Measurements from ENCODE around the gene CHL1.

CHL1 gene

GRCh38 chr3:396293-396692, 199.7 kb downstream of the CHL1 start:
- H2AK5ac ChIP-seq (ENCODE audit: low read length) = no peak overlapping the region
- H3K9me3 ChIP-seq (ENCODE audit: insufficient read depth, low read depth, low read length) = no peaks in the 10 kb centered on the region
- no peaks in the 10 kb centered on the region for H3K4me1 ChIP-seq (ENCODE audit: control insufficient read depth in 1 of 2, insufficient read depth in 2 of 2, low read length in 2 of 2)
- H3K79me2 ChIP-seq (ENCODE audit: control insufficient read depth, insufficient read depth, low read length, poor library complexity) = no peaks in the 10 kb centered on the region
- no CpG with 5 or more reads among the region's 3 CpGs for WGBS (ENCODE audit: extremely low coverage, insufficient coverage, insufficient read length)
- no peaks in the 10 kb centered on the region for H3K27me3 ChIP-seq (ENCODE audit: insufficient read depth, low read length)
- no peak overlapping the region for H3K4me3 ChIP-seq (ENCODE audit: low read depth, low read length)
- no peaks in the 10 kb centered on the region for H3K36me3 ChIP-seq (ENCODE audit: control insufficient read depth in 1 of 2, insufficient read depth in 2 of 2, low read length in 2 of 2)
- no peak overlapping the region for H2BK12ac ChIP-seq (ENCODE audit: low read length)
- no peak overlapping the region for H3K27ac ChIP-seq (ENCODE audit: low read depth, low read length)
- H3K23ac ChIP-seq (ENCODE audit: low read length) = no peak overlapping the region
- no peak overlapping the region for H3K9ac ChIP-seq (ENCODE audit: low read length)
- H2BK120ac ChIP-seq (ENCODE audit: insufficient read depth, low read length, poor library complexity) = no peak overlapping the region
- no peak overlapping the region for H2AFZ ChIP-seq (ENCODE audit: insufficient read depth, low read length, poor library complexity)
- no peak overlapping the region for H3K18ac ChIP-seq (ENCODE audit: low read length)
- peak in 1 of 2 donors; percentile 21 for DNase-seq
- H3K4me2 ChIP-seq (ENCODE audit: low read length) = no peak overlapping the region
- no peak overlapping the region for H3K14ac ChIP-seq (ENCODE audit: low read length)
- H3K79me1 ChIP-seq (ENCODE audit: low read length) = no peaks in the 10 kb centered on the region
- no peak overlapping the region for H4K12ac ChIP-seq (ENCODE audit: low read depth, low read length)
- no peak overlapping the region for H3K4ac ChIP-seq (ENCODE audit: low read depth, low read length)
- no peak overlapping the region for H2BK5ac ChIP-seq (ENCODE audit: low read depth, low read length, poor library complexity)
- no peak overlapping the region for H4K8ac ChIP-seq (ENCODE audit: low read depth, low read length)
- no peak overlapping the region for H4K91ac ChIP-seq (ENCODE audit: low read depth, low read length)

GRCh38 chr3:399647-400046, 203.1 kb downstream of the CHL1 start:
- Histone ChIP-seq H3K27ac (ENCODE audit: low read depth, low read length) (no peak overlapping the region), H4K12ac (ENCODE audit: low read depth, low read length) (no peak overlapping the region), H3K14ac (ENCODE audit: low read length) (no peak overlapping the region), H2AFZ (ENCODE audit: insufficient read depth, low read length, poor library complexity) (no peak overlapping the region), H2BK12ac (ENCODE audit: low read length) (no peak overlapping the region), H3K9me3 (ENCODE audit: insufficient read depth, low read depth, low read length) (no peaks in the 10 kb centered on the region), H3K4ac (ENCODE audit: low read depth, low read length) (no peak overlapping the region), H4K91ac (ENCODE audit: low read depth, low read length) (no peak overlapping the region), H3K4me1 (ENCODE audit: control insufficient read depth in 1 of 2, insufficient read depth in 2 of 2, low read length in 2 of 2) (no peaks in the 10 kb centered on the region), H3K4me3 (ENCODE audit: low read depth, low read length) (no peak overlapping the region), H2AK5ac (ENCODE audit: low read length) (no peak overlapping the region), H3K36me3 (ENCODE audit: control insufficient read depth in 1 of 2, insufficient read depth in 2 of 2, low read length in 2 of 2) (no peaks in the 10 kb centered on the region), H2BK120ac (ENCODE audit: insufficient read depth, low read length, poor library complexity) (no peak overlapping the region), H3K23ac (ENCODE audit: low read length) (no peak overlapping the region), H3K18ac (ENCODE audit: low read length) (no peak overlapping the region), H4K8ac (ENCODE audit: low read depth, low read length) (no peak overlapping the region), H3K4me2 (ENCODE audit: low read length) (no peak overlapping the region), H2BK5ac (ENCODE audit: low read depth, low read length, poor library complexity) (no peak overlapping the region), H3K9ac (ENCODE audit: low read length) (no peak overlapping the region), H3K79me2 (ENCODE audit: control insufficient read depth, insufficient read depth, low read length, poor library complexity) (no peaks in the 10 kb centered on the region), H3K79me1 (ENCODE audit: low read length) (no peaks in the 10 kb centered on the region), H3K27me3 (ENCODE audit: insufficient read depth, low read length) (no peaks in the 10 kb centered on the region)
- WGBS (ENCODE audit: extremely low coverage, insufficient coverage, insufficient read length) = no CpG with 5 or more reads among the region's 6 CpGs
- DNase-seq = no peak

- Histone ChIP-seq H2BK12ac (ENCODE audit: low read length) (no peak overlapping the region), H3K4ac (ENCODE audit: low read depth, low read length) (no peak overlapping the region), H3K9ac (ENCODE audit: low read length) (no peak overlapping the region), H4K12ac (ENCODE audit: low read depth, low read length) (no peak overlapping the region), H3K9me3 (ENCODE audit: insufficient read depth, low read depth, low read length) (no peaks in the 10 kb centered on the region), H3K14ac (ENCODE audit: low read length) (no peak overlapping the region), H3K4me3 (ENCODE audit: low read depth, low read length) (no peak overlapping the region), H3K27ac (ENCODE audit: low read depth, low read length) (no peak overlapping the region), H2BK120ac (ENCODE audit: insufficient read depth, low read length, poor library complexity) (no peak overlapping the region), H3K18ac (ENCODE audit: low read length) (no peak overlapping the region), H4K91ac (ENCODE audit: low read depth, low read length) (no peak overlapping the region), H2AK5ac (ENCODE audit: low read length) (no peak overlapping the region), H2AFZ (ENCODE audit: insufficient read depth, low read length, poor library complexity) (no peak overlapping the region), H3K27me3 (ENCODE audit: insufficient read depth, low read length) (no peaks in the 10 kb centered on the region), H3K79me2 (ENCODE audit: control insufficient read depth, insufficient read depth, low read length, poor library complexity) (no peaks in the 10 kb centered on the region), H4K8ac (ENCODE audit: low read depth, low read length) (no peak overlapping the region), H3K4me2 (ENCODE audit: low read length) (no peak overlapping the region), H2BK5ac (ENCODE audit: low read depth, low read length, poor library complexity) (no peak overlapping the region), H3K79me1 (ENCODE audit: low read length) (no peaks in the 10 kb centered on the region), H3K36me3 (ENCODE audit: control insufficient read depth in 1 of 2, insufficient read depth in 2 of 2, low read length in 2 of 2) (no peaks in the 10 kb centered on the region), H3K4me1 (ENCODE audit: control insufficient read depth in 1 of 2, insufficient read depth in 2 of 2, low read length in 2 of 2) (no peaks in the 10 kb centered on the region), H3K23ac (ENCODE audit: low read length) (no peak overlapping the region)
- no CpG with 5 or more reads among the region's 4 CpGs for WGBS (ENCODE audit: extremely low coverage, insufficient coverage, insufficient read length)
- no peak for DNase-seq
Observed at GRCh38 chr3:403826-404225, 207.3 kb downstream of the CHL1 start.

GRCh38 chr3:409011-409410, 212.4 kb downstream of the CHL1 start:
- Histone ChIP-seq H3K79me1 (ENCODE audit: low read length) (no peaks in the 10 kb centered on the region), H4K12ac (ENCODE audit: low read depth, low read length) (no peak overlapping the region), H3K36me3 (ENCODE audit: control insufficient read depth in 1 of 2, insufficient read depth in 2 of 2, low read length in 2 of 2) (no peaks in the 10 kb centered on the region), H3K14ac (ENCODE audit: low read length) (no peak overlapping the region), H3K23ac (ENCODE audit: low read length) (no peak overlapping the region), H3K9me3 (ENCODE audit: insufficient read depth, low read depth, low read length) (no peaks in the 10 kb centered on the region), H2BK120ac (ENCODE audit: insufficient read depth, low read length, poor library complexity) (no peak overlapping the region), H3K18ac (ENCODE audit: low read length) (no peak overlapping the region), H4K8ac (ENCODE audit: low read depth, low read length) (no peak overlapping the region), H2BK5ac (ENCODE audit: low read depth, low read length, poor library complexity) (no peak overlapping the region), H3K9ac (ENCODE audit: low read length) (no peak overlapping the region), H3K27me3 (ENCODE audit: insufficient read depth, low read length) (no peaks in the 10 kb centered on the region), H4K91ac (ENCODE audit: low read depth, low read length) (no peak overlapping the region), H2BK12ac (ENCODE audit: low read length) (no peak overlapping the region), H2AFZ (ENCODE audit: insufficient read depth, low read length, poor library complexity) (no peak overlapping the region), H3K4me3 (ENCODE audit: low read depth, low read length) (no peak overlapping the region), H3K4ac (ENCODE audit: low read depth, low read length) (no peak overlapping the region), H3K79me2 (ENCODE audit: control insufficient read depth, insufficient read depth, low read length, poor library complexity) (no peaks in the 10 kb centered on the region), H3K4me1 (ENCODE audit: control insufficient read depth in 1 of 2, insufficient read depth in 2 of 2, low read length in 2 of 2) (no peaks in the 10 kb centered on the region), H2AK5ac (ENCODE audit: low read length) (no peak overlapping the region), H3K27ac (ENCODE audit: low read depth, low read length) (no peak overlapping the region), H3K4me2 (ENCODE audit: low read length) (no peak overlapping the region)
- DNase-seq = no peak
- WGBS (ENCODE audit: extremely low coverage, insufficient coverage, insufficient read length) = no CpG with 5 or more reads among the region's 4 CpGs

All from trophoblast cell (in vitro differentiated cells and primary cell).